Measurements from ENCODE around the gene STIL. TPM values are rescaled to one million over a fixed set of nuclear protein-coding genes. Genes with fewer than 3 reads are reported as not detected.
"Not testable (repeated sequence)": the region's sequence is repeated elsewhere in the genome, so short reads cannot be mapped to it uniquely, and the experiment has no call there.

The STIL gene
- total RNA-seq, 1 donor from 2014 or later = 5.4 TPM

DNA sequence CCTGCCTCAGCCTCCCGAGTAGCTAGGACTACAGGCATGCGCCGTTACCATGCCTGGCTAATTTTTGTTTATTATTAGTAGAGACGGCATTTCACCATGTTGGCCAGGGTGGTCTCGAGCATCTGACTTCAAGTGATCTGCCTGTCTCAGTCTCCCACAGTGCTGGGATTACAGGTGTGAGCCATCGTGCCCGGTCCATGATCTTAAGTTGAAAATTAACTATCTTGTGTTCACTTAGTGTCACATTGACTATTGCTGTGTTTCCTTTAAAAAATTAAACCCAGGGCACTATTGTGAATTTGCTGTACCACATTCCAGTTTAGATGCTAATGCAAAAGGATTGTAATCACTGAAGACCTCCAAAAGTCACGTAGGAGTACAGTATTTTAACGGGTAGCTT is 33.8 kb upstream of the STIL start:
- Mint-ChIP-seq H3K4me3 (ENCODE audit: unreplicated experiment) (no peak overlapping the region), H3K27ac (ENCODE audit: unreplicated experiment) (no peak overlapping the region), H3K4me1 (ENCODE audit: low read depth, unreplicated experiment) (no peaks in the 10 kb centered on the region), H3K27me3 (ENCODE audit: unreplicated experiment) (no peaks in the 10 kb centered on the region), H3K9me3 (ENCODE audit: unreplicated experiment) (no peaks in the 10 kb centered on the region), H3K36me3 (ENCODE audit: unreplicated experiment) (no peaks in the 10 kb centered on the region)
- TF ChIP-seq, protein P1, sequence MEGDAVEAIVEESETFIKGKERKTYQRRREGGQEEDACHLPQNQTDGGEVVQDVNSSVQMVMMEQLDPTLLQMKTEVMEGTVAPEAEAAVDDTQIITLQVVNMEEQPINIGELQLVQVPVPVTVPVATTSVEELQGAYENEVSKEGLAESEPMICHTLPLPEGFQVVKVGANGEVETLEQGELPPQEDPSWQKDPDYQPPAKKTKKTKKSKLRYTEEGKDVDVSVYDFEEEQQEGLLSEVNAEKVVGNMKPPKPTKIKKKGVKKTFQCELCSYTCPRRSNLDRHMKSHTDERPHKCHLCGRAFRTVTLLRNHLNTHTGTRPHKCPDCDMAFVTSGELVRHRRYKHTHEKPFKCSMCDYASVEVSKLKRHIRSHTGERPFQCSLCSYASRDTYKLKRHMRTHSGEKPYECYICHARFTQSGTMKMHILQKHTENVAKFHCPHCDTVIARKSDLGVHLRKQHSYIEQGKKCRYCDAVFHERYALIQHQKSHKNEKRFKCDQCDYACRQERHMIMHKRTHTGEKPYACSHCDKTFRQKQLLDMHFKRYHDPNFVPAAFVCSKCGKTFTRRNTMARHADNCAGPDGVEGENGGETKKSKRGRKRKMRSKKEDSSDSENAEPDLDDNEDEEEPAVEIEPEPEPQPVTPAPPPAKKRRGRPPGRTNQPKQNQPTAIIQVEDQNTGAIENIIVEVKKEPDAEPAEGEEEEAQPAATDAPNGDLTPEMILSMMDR (IDR thresholded peaks at IDR 0.05; ENCODE audit: partially characterized antibody, unreplicated experiment) = no peak
- no peak for DNase-seq

DNA sequence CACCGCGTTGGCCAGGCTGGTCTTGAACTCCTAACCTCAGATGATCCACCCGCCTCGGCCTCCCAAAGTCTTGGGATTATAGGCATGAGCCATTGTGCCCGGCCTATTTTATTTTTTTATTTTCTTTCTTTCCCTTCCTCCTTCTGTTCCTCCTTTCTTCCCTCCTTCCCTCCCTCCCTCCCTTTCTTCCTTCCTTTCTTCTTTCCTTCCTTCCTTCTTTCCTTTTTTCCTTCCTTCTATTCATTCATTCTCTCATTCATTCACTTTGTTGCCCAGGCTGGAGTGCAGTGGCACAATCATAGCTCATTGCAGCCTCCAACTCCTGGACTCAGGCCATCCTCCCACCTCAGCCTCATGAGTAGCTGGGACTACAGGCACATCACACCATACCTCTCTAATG is 33.0 kb upstream of the STIL start:
- H3K36me3 Mint-ChIP-seq (ENCODE audit: unreplicated experiment); H3K27me3 Mint-ChIP-seq (ENCODE audit: unreplicated experiment); H3K9me3 Mint-ChIP-seq (ENCODE audit: unreplicated experiment); H3K4me3 Mint-ChIP-seq (ENCODE audit: unreplicated experiment); H3K4me1 Mint-ChIP-seq (ENCODE audit: low read depth, unreplicated experiment); DNase-seq; H3K27ac Mint-ChIP-seq (ENCODE audit: unreplicated experiment): not testable (repeated sequence)

DNA sequence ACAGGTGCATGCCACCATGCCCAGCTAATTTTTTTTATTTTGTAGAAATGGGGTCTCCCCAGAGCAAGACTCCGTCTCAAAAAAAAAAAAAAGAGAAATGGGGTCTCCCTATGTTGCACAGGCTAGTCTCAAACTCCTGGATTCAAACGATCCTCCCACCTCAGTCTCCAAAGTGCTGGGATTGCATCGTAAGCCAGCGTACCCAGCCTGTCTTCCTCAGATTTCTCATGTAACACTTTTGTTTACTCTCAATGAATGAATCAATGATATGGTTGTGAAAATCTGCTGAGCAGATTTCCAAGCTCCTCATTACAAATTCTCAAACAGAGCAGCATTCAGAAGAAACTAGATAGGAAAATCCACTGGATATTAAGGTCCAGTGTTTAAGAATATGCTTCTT is 26.3 kb upstream of the STIL start:
- H3K4me3 Mint-ChIP-seq (ENCODE audit: unreplicated experiment) = no peak overlapping the region
- H3K36me3 Mint-ChIP-seq (ENCODE audit: unreplicated experiment) = no peaks in the 10 kb centered on the region
- TF ChIP-seq, protein P1 (IDR thresholded peaks at IDR 0.05; ENCODE audit: partially characterized antibody, unreplicated experiment) = no peak
- no peaks in the 10 kb centered on the region for H3K27me3 Mint-ChIP-seq (ENCODE audit: unreplicated experiment)
- peaks cover 2% of the 10 kb centered on the region for H3K4me1 Mint-ChIP-seq (ENCODE audit: low read depth, unreplicated experiment)
- H3K9me3 Mint-ChIP-seq (ENCODE audit: unreplicated experiment) = no peaks in the 10 kb centered on the region
- H3K27ac Mint-ChIP-seq (ENCODE audit: unreplicated experiment) = no peak overlapping the region
- no peak for DNase-seq

DNA sequence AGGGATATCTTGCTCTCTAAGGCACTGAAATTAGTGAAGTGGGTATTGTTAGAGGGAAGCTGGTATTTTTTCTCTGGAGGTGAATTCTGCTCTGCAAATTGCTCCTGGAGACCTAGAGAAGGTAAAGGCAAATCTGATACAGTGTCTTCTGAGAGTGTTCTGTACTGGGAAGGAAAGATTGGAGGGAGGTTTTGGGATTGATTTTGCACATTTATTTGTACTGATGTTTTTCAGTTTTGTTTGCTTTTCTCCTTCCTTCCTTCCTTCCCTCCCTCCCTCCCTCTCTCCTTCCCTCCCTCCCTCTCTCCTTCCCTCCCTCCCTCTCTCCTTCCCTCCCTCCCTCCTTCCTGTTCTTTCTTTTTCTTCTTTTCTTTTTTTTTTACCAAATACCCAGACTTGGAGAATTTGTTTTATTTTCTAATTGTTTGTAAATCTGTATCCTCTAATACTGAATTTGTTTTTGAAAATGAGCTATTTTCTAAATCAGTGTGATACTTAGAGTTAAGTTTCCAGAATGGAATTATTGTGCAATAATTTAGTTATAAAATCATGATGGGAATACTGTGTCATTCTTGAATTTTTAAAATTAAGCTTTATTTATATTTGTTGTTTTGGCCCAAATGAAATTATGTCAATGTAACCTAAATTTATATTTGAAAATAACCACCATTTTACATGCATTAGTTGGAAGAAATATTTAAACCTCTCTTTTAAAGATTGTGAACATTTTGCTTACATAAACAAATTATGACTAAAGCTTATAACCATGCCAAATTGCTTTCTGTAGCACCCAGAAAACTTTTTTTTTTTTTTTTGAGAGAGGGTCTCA is 24.5 kb upstream of the STIL start:
- peaks cover 3% of the 10 kb centered on the region for H3K27me3 Mint-ChIP-seq (ENCODE audit: unreplicated experiment)
- peaks cover 2% of the 10 kb centered on the region for H3K9me3 Mint-ChIP-seq (ENCODE audit: unreplicated experiment)
- TF ChIP-seq, protein P1 (IDR thresholded peaks at IDR 0.05; ENCODE audit: partially characterized antibody, unreplicated experiment) = no peak
- no peak for DNase-seq
- no peak overlapping the region for H3K4me3 Mint-ChIP-seq (ENCODE audit: unreplicated experiment)
- no peak overlapping the region for H3K27ac Mint-ChIP-seq (ENCODE audit: unreplicated experiment)
- H3K36me3 Mint-ChIP-seq (ENCODE audit: unreplicated experiment) = no peaks in the 10 kb centered on the region
- peaks cover 7% of the 10 kb centered on the region for H3K4me1 Mint-ChIP-seq (ENCODE audit: low read depth, unreplicated experiment)

DNA sequence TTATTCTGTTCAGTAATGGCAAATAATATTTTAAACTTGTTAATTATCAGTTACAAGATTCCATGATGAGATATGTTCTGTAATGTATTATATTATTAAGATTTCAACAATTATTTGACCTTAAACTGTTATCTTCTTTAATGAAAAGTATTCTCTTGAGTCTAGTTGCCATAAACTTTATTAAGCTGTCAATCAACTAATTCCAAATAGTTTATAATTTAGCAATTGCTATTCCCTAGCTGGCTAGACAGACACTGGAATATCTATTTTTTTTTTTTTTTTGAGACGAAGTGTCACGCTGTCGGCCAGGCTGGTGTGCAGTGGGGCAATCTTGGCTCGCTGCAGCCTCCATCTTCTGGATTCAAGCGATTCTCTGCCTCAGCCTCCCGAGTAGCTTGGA is 23.4 kb upstream of the STIL start:
- TF ChIP-seq, protein P1 (IDR thresholded peaks at IDR 0.05; ENCODE audit: partially characterized antibody, unreplicated experiment) = no peak
- H3K27ac Mint-ChIP-seq (ENCODE audit: unreplicated experiment) = no peak overlapping the region
- no peak overlapping the region for H3K4me3 Mint-ChIP-seq (ENCODE audit: unreplicated experiment)
- no peak for DNase-seq
- peaks cover 7% of the 10 kb centered on the region for H3K4me1 Mint-ChIP-seq (ENCODE audit: low read depth, unreplicated experiment)
- H3K36me3 Mint-ChIP-seq (ENCODE audit: unreplicated experiment) = no peaks in the 10 kb centered on the region
- H3K27me3 Mint-ChIP-seq (ENCODE audit: unreplicated experiment) = peaks cover 3% of the 10 kb centered on the region
- H3K9me3 Mint-ChIP-seq (ENCODE audit: unreplicated experiment) = peaks cover 2% of the 10 kb centered on the region

Measured in glutamatergic neuron (in vitro differentiated cells).